OCI-LY7 (cell line): ENCODE data around the gene MYO7A. TPM values are rescaled to one million over a fixed set of nuclear protein-coding genes. Genes with fewer than 3 reads are reported as not detected.

ENCODE experiments used
- BruUV-seq: library from RNA; stranded (reverse); fragments of 400-500 nt; replicated peaks from 2 replicates; lab custom pipeline; 2021; lab: Mats Ljungman, UMichigan
- CTCF ChIA-PET: fragments of 300-600 bp; sonication (Branson Sonifier 250); formaldehyde crosslinking; loops from one replicate; lab custom pipeline; 2022; ENCODE audit warnings: antibody characterized with exemption; ENCODE audit not compliant: unreplicated experiment; lab: Charles Lee
- POLR2A ChIA-PET: fragments of 300-600 bp; sonication (Branson Sonifier 250); formaldehyde crosslinking; loops from one replicate; lab custom pipeline; 2022; ENCODE audit warnings: antibody characterized with exemption; lab: Charles Lee
- DNase-seq: peaks from one replicate; pipeline ENCODE4 v3.0.0-alpha.2; 2015; ENCODE audit warnings: low spot score
- H2AFZ ChIP-seq: fragments of 200-600 bp; sonication (generic), shearing (Covaris generic); 2 replicates; pipeline ENCODE4 v1.6.1; 2014; ENCODE audit warnings: mild to moderate bottlenecking, antibody characterized with exemption, low read length, moderate library complexity
- H3K27ac ChIP-seq: fragments of 200-600 bp; sonication (generic); 2 replicates; pipeline ENCODE4 v1.5.1; 2014; ENCODE audit warnings: mixed run types, low read depth, mild to moderate bottlenecking, moderate library complexity, low read length, inconsistent platforms; ENCODE audit not compliant: poor library complexity, severe bottlenecking
- H3K36me3 ChIP-seq: fragments of 200-600 bp; sonication (generic); 2 replicates; pipeline ENCODE4 v1.6.1; 2014; ENCODE audit warnings: mild to moderate bottlenecking, antibody characterized with exemption, low read length, moderate library complexity, mixed read lengths; ENCODE audit not compliant: insufficient read depth
- H3K4me1 ChIP-seq: fragments of 200-600 bp; sonication (generic); 2 replicates; pipeline ENCODE4 v1.5.1; 2014; ENCODE audit warnings: mild to moderate bottlenecking, low read length; ENCODE audit not compliant: insufficient read depth, poor library complexity, severe bottlenecking
- H3K4me2 ChIP-seq: fragments of 200-600 bp; sonication (generic); 2 replicates; pipeline ENCODE4 v1.6.1; 2014; ENCODE audit warnings: mild to moderate bottlenecking, low read length
- H3K4me3 ChIP-seq: fragments of 200-600 bp; sonication (generic); 2 replicates; pipeline ENCODE4 v1.5.1; 2014; ENCODE audit warnings: mild to moderate bottlenecking, low read depth, low read length; ENCODE audit not compliant: poor library complexity, severe bottlenecking
- H3K79me2 ChIP-seq: fragments of 200-600 bp; sonication (generic); 2 replicates; pipeline ENCODE4 v1.6.1; 2016; ENCODE audit warnings: low read depth, mild to moderate bottlenecking, low read length, moderate library complexity, mixed read lengths; ENCODE audit not compliant: insufficient read depth
- H3K9me2 ChIP-seq: fragments of 200-600 bp; sonication (generic); 2 replicates; pipeline ENCODE4 v1.6.1; 2016; ENCODE audit warnings: mild to moderate bottlenecking, low read length, mixed read lengths; ENCODE audit not compliant: insufficient read depth
- H3K9me3 ChIP-seq: fragments of 200-600 bp; sonication (generic); 2 replicates; pipeline ENCODE4 v1.6.1; 2014; ENCODE audit warnings: mild to moderate bottlenecking, mixed run types, low read length, mixed read lengths
- H4K20me1 ChIP-seq: fragments of 200-600 bp; sonication (generic); 2 replicates; pipeline ENCODE4 v1.6.1; 2014; ENCODE audit warnings: mild to moderate bottlenecking, antibody characterized with exemption, low read length, moderate library complexity, mixed read lengths; ENCODE audit not compliant: insufficient read depth
- CTCF ChIP-seq: fragments of 200-600 bp; sonication (generic); conservative IDR thresholded peaks from 2 replicates; pipeline ENCODE4 v1.5.1; 2014; ENCODE audit warnings: mild to moderate bottlenecking, antibody characterized with exemption, low read length, moderate library complexity, mixed read lengths
- EZH2phosphoT487 ChIP-seq: fragments of 200-600 bp; sonication (generic); IDR thresholded peaks from 2 replicates; pipeline ENCODE4 v1.6.1; 2018; ENCODE audit warnings: low read depth, borderline replicate concordance, mild to moderate bottlenecking, mixed run types, antibody characterized with exemption, low read length, moderate library complexity, mixed read lengths
- intact Hi-C: fragments of 100-400 bp; cut with micrococcal nuclease; formaldehyde crosslinking; loops from one replicate; pipeline ENCODE4 v1.10.0; 2022; ENCODE audit not compliant: unreplicated experiment
- total RNA-seq, 2 experiments: library from RNA; depleted of rRNA in 1 of 2; stranded (reverse); fragments of >200 nt in 1 of 2; shearing (Covaris generic) in 1 of 2; gene quantifications; 2 replicates each; pipeline ENCODE4 v1.2.3, GENCODE V29; 2014 to 2022

MYO7A gene
- total RNA-seq, 2 experiments from 2014 or later, result not detected

- CTCF ChIA-PET, result no interaction called here
- intact Hi-C loops, result no loop called here
- no peak overlapping the region for H2AFZ ChIP-seq
Measured at GRCh38 chr11:77171885-77172665, 44.0 kb downstream of the MYO7A start.

DNA sequence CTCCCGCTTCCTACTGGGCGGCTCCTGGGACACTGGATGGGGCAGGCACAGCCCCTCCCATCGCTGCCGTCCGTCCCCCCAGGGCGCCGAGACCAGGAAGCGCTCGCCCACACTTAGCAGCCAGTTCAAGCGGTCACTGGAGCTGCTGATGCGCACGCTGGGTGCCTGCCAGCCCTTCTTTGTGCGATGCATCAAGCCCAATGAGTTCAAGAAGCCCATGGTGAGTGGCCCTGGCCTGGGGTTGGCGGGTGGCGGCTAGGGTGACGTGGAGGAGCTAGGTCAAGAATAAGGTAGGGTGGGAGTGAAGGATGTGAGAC is 44.6 kb downstream of the MYO7A start:
- Histone ChIP-seq H4K20me1 (no peaks in the 10 kb centered on the region), H3K36me3 (no peaks in the 10 kb centered on the region), H3K27ac (no peak overlapping the region), H3K4me1 (peaks cover 6% of the 10 kb centered on the region), H3K9me3 (no peaks in the 10 kb centered on the region), H3K4me3 (no peak overlapping the region), H3K79me2 (no peaks in the 10 kb centered on the region), H3K9me2 (no peaks in the 10 kb centered on the region), H2AFZ (no peak overlapping the region), H3K4me2 (no peak overlapping the region)
- no TSS peak for BruUV-seq
- DNase-seq, result no peak
- CTCF ChIA-PET, result no interaction called here
- POLR2A ChIA-PET, result no interaction called here
- TF ChIP-seq EZH2phosphoT487 (no peak), CTCF (no peak)
- intact Hi-C loops, result no loop called here

More at GRCh38 chr11:77171885-77172665, 44.0 kb downstream of the MYO7A start:
- no peak overlapping the region for H3K4me3 ChIP-seq
- H3K4me2 ChIP-seq, result no peak overlapping the region
- H3K4me1 ChIP-seq, result peaks cover 6% of the 10 kb centered on the region
- H3K36me3 ChIP-seq, result no peaks in the 10 kb centered on the region
- DNase-seq, result no peak
- H3K79me2 ChIP-seq, result no peaks in the 10 kb centered on the region
- H3K27ac ChIP-seq, result no peak overlapping the region
- no TSS peak for BruUV-seq
- POLR2A ChIA-PET, result no interaction called here
- H4K20me1 ChIP-seq, result no peaks in the 10 kb centered on the region
- no peaks in the 10 kb centered on the region for H3K9me2 ChIP-seq
- no peaks in the 10 kb centered on the region for H3K9me3 ChIP-seq
- TF ChIP-seq EZH2phosphoT487 (no peak), CTCF (no peak)

DNA sequence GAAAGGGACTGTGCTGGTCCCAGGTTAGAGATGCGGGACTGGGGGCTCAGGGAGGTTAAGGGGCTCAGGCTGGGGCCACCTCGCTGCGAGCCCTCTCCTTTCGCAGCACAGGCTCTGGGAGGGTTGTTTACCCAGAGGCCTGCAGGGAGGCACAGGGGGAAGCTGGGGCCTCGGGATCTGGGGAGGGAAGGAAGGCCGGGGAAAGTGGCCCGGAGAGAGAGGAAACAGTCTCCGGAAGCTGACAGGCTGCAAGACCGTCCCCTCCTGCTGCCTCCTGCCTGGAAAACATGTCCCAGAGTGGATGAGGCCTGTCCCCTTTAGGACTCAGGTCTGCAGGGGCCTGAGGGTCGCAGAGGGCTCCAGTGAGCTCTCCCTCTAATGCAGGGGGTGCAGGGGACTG is 45.4 kb downstream of the MYO7A start:
- no peak overlapping the region for H3K27ac ChIP-seq
- peaks cover 6% of the 10 kb centered on the region for H3K4me1 ChIP-seq
- CTCF ChIA-PET, result no interaction called here
- POLR2A ChIA-PET, result no interaction called here
- intact Hi-C loops, result no loop called here
- H3K9me2 ChIP-seq, result no peaks in the 10 kb centered on the region
- no peaks in the 10 kb centered on the region for H4K20me1 ChIP-seq
- no peak overlapping the region for H3K4me2 ChIP-seq
- H3K4me3 ChIP-seq, result no peak overlapping the region
- no peaks in the 10 kb centered on the region for H3K79me2 ChIP-seq
- no peak for TF ChIP-seq EZH2phosphoT487
- no peak for TF ChIP-seq CTCF
- H3K9me3 ChIP-seq, result no peaks in the 10 kb centered on the region
- H3K36me3 ChIP-seq, result no peaks in the 10 kb centered on the region
- DNase-seq, result no peak
- BruUV-seq, result no TSS peak
- no peak overlapping the region for H2AFZ ChIP-seq
